Glutamatergic neuron (in vitro differentiated cells): Measurements from ENCODE around the gene RELA. TPM values are rescaled to one million over a fixed set of nuclear protein-coding genes. Genes with fewer than 3 reads are reported as not detected.
"Not testable (repeated sequence)": the region's sequence is repeated elsewhere in the genome, so short reads cannot be mapped to it uniquely, and the experiment has no call there.

Experiments
- DNase-seq: peaks from one replicate; pipeline ENCODE4 v3.0.0; 2022
- H3K27ac Mint-ChIP-seq: one replicate; pipeline ENCODE4 v1.8.0; 2020; ENCODE audit warnings: mild to moderate bottlenecking, mixed read lengths, inconsistent platforms; ENCODE audit not compliant: unreplicated experiment
- H3K27me3 Mint-ChIP-seq: one replicate; pipeline ENCODE4 v1.8.0; 2020; ENCODE audit warnings: mild to moderate bottlenecking, moderate library complexity, mixed read lengths, inconsistent platforms; ENCODE audit not compliant: unreplicated experiment
- H3K36me3 Mint-ChIP-seq: one replicate; pipeline ENCODE4 v1.8.0; 2020; ENCODE audit warnings: mild to moderate bottlenecking, mixed read lengths, inconsistent platforms; ENCODE audit not compliant: unreplicated experiment
- H3K4me1 Mint-ChIP-seq: one replicate; pipeline ENCODE4 v1.8.0; 2020; ENCODE audit warnings: mild to moderate bottlenecking, low read depth, mixed read lengths, inconsistent platforms; ENCODE audit not compliant: unreplicated experiment
- H3K4me3 Mint-ChIP-seq: one replicate; pipeline ENCODE4 v1.8.0; 2020; ENCODE audit warnings: mild to moderate bottlenecking, mixed read lengths, inconsistent platforms; ENCODE audit not compliant: unreplicated experiment
- H3K9me3 Mint-ChIP-seq: one replicate; pipeline ENCODE4 v1.8.0; 2020; ENCODE audit warnings: mild to moderate bottlenecking, moderate library complexity, mixed read lengths, inconsistent platforms; ENCODE audit not compliant: unreplicated experiment
- CTCF ChIP-seq: fragments of 200-600 bp; sonication (generic); IDR thresholded peaks from one replicate; pipeline ENCODE4 v1.5.0; 2021; ENCODE audit not compliant: partially characterized antibody, unreplicated experiment
- total RNA-seq: library from RNA; stranded (reverse); fragmentation: NEBNext Ultra II Directional; extraction: Animal tissue kit (Norgen Biotek cat#: 25700); gene quantifications from one replicate; pipeline ENCODE4 v1.2.1, GENCODE V29; 2021; ENCODE audit not compliant: unreplicated experiment

RELA gene
- total RNA-seq, 1 donor from 2014 or later = 61.2 TPM

- H3K36me3 Mint-ChIP-seq = peaks cover 6% of the 10 kb centered on the region
- H3K9me3 Mint-ChIP-seq = peaks cover 6% of the 10 kb centered on the region
- no peak for DNase-seq
These were observed 1.0 kb upstream of the RELA start for GRCh38 chr11:65663639-65664200.

GRCh38 chr11:65662247-65662798, 393 bp downstream of the RELA start:
- no peak for TF ChIP-seq CTCF
- Mint-ChIP-seq H3K27ac (no peak overlapping the region), H3K36me3 (peaks cover 8% of the 10 kb centered on the region), H3K27me3 (peaks cover 5% of the 10 kb centered on the region), H3K9me3 (peaks cover 6% of the 10 kb centered on the region), H3K4me1 (peaks cover 8% of the 10 kb centered on the region), H3K4me3 (peak overlapping the region; percentile 85)
- DNase-seq = no peak

More at GRCh38 chr11:65663639-65664200, 1.0 kb upstream of the RELA start:
- H3K27me3 Mint-ChIP-seq = peaks cover 5% of the 10 kb centered on the region
- H3K4me3 Mint-ChIP-seq = peak overlapping the region; percentile 89
- no peak for TF ChIP-seq CTCF
- H3K27ac Mint-ChIP-seq = peak overlapping the region; percentile 92
- peaks cover 8% of the 10 kb centered on the region for H3K4me1 Mint-ChIP-seq

DNA sequence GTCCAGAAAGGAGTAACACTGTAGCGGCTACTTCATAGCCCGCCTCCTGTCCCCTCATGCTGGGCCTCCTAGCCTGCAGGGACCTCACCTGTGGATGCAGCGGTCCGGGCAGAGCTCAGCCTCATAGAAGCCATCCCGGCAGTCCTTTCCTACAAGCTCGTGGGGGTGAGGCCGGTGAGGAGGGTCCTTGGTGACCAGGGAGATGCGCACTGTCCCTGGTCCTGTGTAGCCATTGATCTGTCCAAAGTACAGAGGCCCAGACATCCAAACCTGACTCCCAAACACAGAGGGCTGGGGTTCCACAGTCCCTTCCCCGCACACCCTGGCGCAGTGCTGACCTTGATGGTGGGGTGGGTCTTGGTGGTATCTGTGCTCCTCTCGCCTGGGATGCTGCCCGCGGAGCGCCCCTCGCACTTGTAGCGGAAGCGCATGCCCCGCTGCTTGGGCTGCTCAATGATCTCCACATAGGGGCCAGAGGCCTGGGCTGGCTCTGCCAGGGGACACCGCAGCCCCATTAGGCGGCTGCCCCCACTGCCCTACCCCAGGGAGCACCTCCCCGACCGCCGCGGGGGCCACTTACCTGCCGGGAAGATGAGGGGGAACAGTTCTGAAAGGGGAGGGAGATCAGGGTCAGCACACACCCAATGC, 993 bp downstream of the RELA start:
- Mint-ChIP-seq H3K4me1 (peaks cover 8% of the 10 kb centered on the region), H3K4me3 (peak overlapping the region; percentile 85), H3K27ac (no peak overlapping the region), H3K36me3 (peaks cover 13% of the 10 kb centered on the region), H3K9me3 (peaks cover 8% of the 10 kb centered on the region), H3K27me3 (peaks cover 7% of the 10 kb centered on the region)
- no peak for TF ChIP-seq CTCF
- DNase-seq = no peak

GRCh38 chr11:65660908-65661307, 1.8 kb downstream of the RELA start:
- peaks cover 13% of the 10 kb centered on the region for H3K36me3 Mint-ChIP-seq
- peak overlapping the region; percentile 36 for H3K4me3 Mint-ChIP-seq
- H3K4me1 Mint-ChIP-seq, H3K27ac Mint-ChIP-seq, H3K9me3 Mint-ChIP-seq, H3K27me3 Mint-ChIP-seq, DNase-seq: not testable (repeated sequence)

GRCh38 chr11:65660038-65660437, 2.7 kb downstream of the RELA start:
- no peak for TF ChIP-seq CTCF
- H3K36me3 Mint-ChIP-seq = peaks cover 13% of the 10 kb centered on the region
- DNase-seq = no peak
- H3K27ac Mint-ChIP-seq = no peak overlapping the region
- peaks cover 7% of the 10 kb centered on the region for H3K27me3 Mint-ChIP-seq
- no peak overlapping the region for H3K4me3 Mint-ChIP-seq
- peaks cover 8% of the 10 kb centered on the region for H3K9me3 Mint-ChIP-seq
- peaks cover 8% of the 10 kb centered on the region for H3K4me1 Mint-ChIP-seq
